GM21786 (cell line): ENCODE measurements around the gene FAM20A.

Experiments used
- ATAC-seq: cut with Tn5 transposase; IDR thresholded peaks from one replicate; pipeline ENCODE4 v1.9.1; 2021; ENCODE audit not compliant: unreplicated experiment

The FAM20A gene

GRCh38 chr17:68600931-68601564 is at the start of gene FAM20A:
Gene FAM20A, minus strand, starts transcription at chr17:68601367. Its CDS starts 701 bp downstream, at chr17:68600666.
- no peak for ATAC-seq

GRCh38 chr17:68649324-68649723 is 48.2 kb upstream of the FAM20A start:
- no peak for ATAC-seq

GRCh38 chr17:68646626-68647526 is 45.7 kb upstream of the FAM20A start:
- ATAC-seq: no peak

GRCh38 chr17:68642118-68642412 is 40.9 kb upstream of the FAM20A start:
- ATAC-seq: no peak

GRCh38 chr17:68641276-68642117 is 40.3 kb upstream of the FAM20A start:
- no peak for ATAC-seq

- no peak for ATAC-seq
These were observed 39.2 kb upstream of the FAM20A start for GRCh38 chr17:68640242-68640989.

- ATAC-seq: no peak
These were observed 33.2 kb upstream of the FAM20A start for GRCh38 chr17:68634345-68634876.

- no peak for ATAC-seq
These were observed 27.4 kb upstream of the FAM20A start for GRCh38 chr17:68628576-68628957.

GRCh38 chr17:68627956-68628575 is 26.9 kb upstream of the FAM20A start:
- no peak for ATAC-seq

- ATAC-seq: no peak
These were observed 23.2 kb upstream of the FAM20A start for GRCh38 chr17:68624381-68624780.

- ATAC-seq: no peak
These were observed 22.6 kb upstream of the FAM20A start for GRCh38 chr17:68623811-68624210.

GRCh38 chr17:68622423-68622822 is 21.3 kb upstream of the FAM20A start:
- ATAC-seq: no peak

- ATAC-seq: no peak
These were observed 19.9 kb upstream of the FAM20A start for GRCh38 chr17:68621065-68621464.

- ATAC-seq: no peak
These were observed 15.2 kb upstream of the FAM20A start for GRCh38 chr17:68616334-68616733.

- no peak for ATAC-seq
These were observed 13.6 kb upstream of the FAM20A start for GRCh38 chr17:68614718-68615117.

GRCh38 chr17:68613739-68614298 is 12.7 kb upstream of the FAM20A start:
- ATAC-seq: no peak

- no peak for ATAC-seq
These were observed 11.7 kb upstream of the FAM20A start for GRCh38 chr17:68612923-68613292.

GRCh38 chr17:68612209-68612922 is 11.2 kb upstream of the FAM20A start:
- ATAC-seq: no peak
